Memory B cell (primary cell): Measurements from ENCODE around the gene PHC3.

Experiments used
- ATAC-seq: fragments of 150-1000 bp; cut with Tn5 transposase; 2 replicates; pipeline ENCODE4 v1.10.0; 2021; ENCODE audit warnings: low read depth, mild to moderate bottlenecking, moderate library complexity
- DNase-seq, 2 donors: peaks; one replicate each; pipeline ENCODE4 v3.0.0; 2022; ENCODE audit warnings: low spot score in 2 of 2
- H3K27ac Mint-ChIP-seq: one replicate; pipeline ENCODE4 v1.8.0; 2022; ENCODE audit warnings: mild to moderate bottlenecking, moderate library complexity, mixed read lengths
- H3K27me3 Mint-ChIP-seq: one replicate; pipeline ENCODE4 v1.8.0; 2022; ENCODE audit warnings: mixed read lengths
- H3K36me3 Mint-ChIP-seq: one replicate; pipeline ENCODE4 v1.8.0; 2022; ENCODE audit warnings: mild to moderate bottlenecking, mixed read lengths
- H3K4me1 Mint-ChIP-seq: one replicate; pipeline ENCODE4 v1.8.0; 2022; ENCODE audit warnings: mixed read lengths
- H3K4me3 Mint-ChIP-seq: one replicate; pipeline ENCODE4 v1.8.0; 2022; ENCODE audit warnings: mild to moderate bottlenecking, moderate library complexity, mixed read lengths
- H3K9me3 Mint-ChIP-seq: one replicate; pipeline ENCODE4 v1.8.0; 2022; ENCODE audit warnings: mixed read lengths

Gene PHC3

GRCh38 chr3:170063691-170064090 is 117.8 kb downstream of the PHC3 start:
- peak overlapping the region; percentile 47 for H3K4me3 Mint-ChIP-seq
- H3K27ac Mint-ChIP-seq: no peak overlapping the region
- DNase-seq (no peak), ATAC-seq (peak; percentile 73)
- no peaks in the 10 kb centered on the region for H3K9me3 Mint-ChIP-seq
- H3K4me1 Mint-ChIP-seq: peaks cover 8% of the 10 kb centered on the region
- peaks cover 15% of the 10 kb centered on the region for H3K36me3 Mint-ChIP-seq
- no peaks in the 10 kb centered on the region for H3K27me3 Mint-ChIP-seq

GRCh38 chr3:170062769-170063168 is 118.8 kb downstream of the PHC3 start:
- H3K9me3 Mint-ChIP-seq: no peaks in the 10 kb centered on the region
- no peak overlapping the region for H3K4me3 Mint-ChIP-seq
- peaks cover 14% of the 10 kb centered on the region for H3K36me3 Mint-ChIP-seq
- no peaks in the 10 kb centered on the region for H3K27me3 Mint-ChIP-seq
- H3K27ac Mint-ChIP-seq: no peak overlapping the region
- DNase-seq: no peak
- H3K4me1 Mint-ChIP-seq: peaks cover 14% of the 10 kb centered on the region
- ATAC-seq: no peak

DNA sequence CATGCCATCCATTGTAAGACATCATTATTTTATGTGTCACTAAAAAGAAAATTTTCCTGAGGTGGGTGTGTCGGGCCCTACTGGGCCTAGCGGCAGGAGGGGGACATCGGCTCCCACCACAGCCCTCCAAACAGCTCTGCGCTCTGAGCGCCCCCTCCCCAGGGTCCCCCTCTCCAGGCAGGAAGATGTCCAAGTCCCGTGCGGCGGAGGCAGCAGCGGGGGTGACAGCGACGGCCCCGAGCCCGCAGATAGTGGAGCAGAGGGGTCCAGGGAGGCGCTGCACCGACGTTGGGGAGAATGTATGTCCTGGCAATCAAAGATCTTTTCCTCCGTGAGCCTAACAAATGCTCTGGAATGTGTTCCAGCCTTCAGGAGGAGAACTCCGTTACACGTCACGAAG is 119.5 kb downstream of the PHC3 start:
- no peak overlapping the region for H3K27ac Mint-ChIP-seq
- peaks cover 12% of the 10 kb centered on the region for H3K36me3 Mint-ChIP-seq
- DNase-seq (no peak), ATAC-seq (no peak)
- H3K9me3 Mint-ChIP-seq: no peaks in the 10 kb centered on the region
- H3K4me3 Mint-ChIP-seq: no peak overlapping the region
- peaks cover 18% of the 10 kb centered on the region for H3K4me1 Mint-ChIP-seq
- no peaks in the 10 kb centered on the region for H3K27me3 Mint-ChIP-seq

- Mint-ChIP-seq H3K9me3 (no peaks in the 10 kb centered on the region), H3K4me1 (peaks cover 39% of the 10 kb centered on the region), H3K36me3 (peaks cover 8% of the 10 kb centered on the region), H3K4me3 (no peak overlapping the region), H3K27ac (no peak overlapping the region), H3K27me3 (no peaks in the 10 kb centered on the region)
- DNase-seq (no peak), ATAC-seq (no peak)
These were observed 122.1 kb downstream of the PHC3 start for GRCh38 chr3:170059447-170059846.

- H3K9me3 Mint-ChIP-seq: no peaks in the 10 kb centered on the region
- H3K36me3 Mint-ChIP-seq: peaks cover 5% of the 10 kb centered on the region
- H3K27ac Mint-ChIP-seq: peak overlapping the region; percentile 79
- H3K4me1 Mint-ChIP-seq: peaks cover 36% of the 10 kb centered on the region
- ATAC-seq: peak; percentile 34
- H3K27me3 Mint-ChIP-seq: no peaks in the 10 kb centered on the region
- no peak overlapping the region for H3K4me3 Mint-ChIP-seq
- no peak for DNase-seq
These were observed 123.4 kb downstream of the PHC3 start for GRCh38 chr3:170058127-170058526.

DNA sequence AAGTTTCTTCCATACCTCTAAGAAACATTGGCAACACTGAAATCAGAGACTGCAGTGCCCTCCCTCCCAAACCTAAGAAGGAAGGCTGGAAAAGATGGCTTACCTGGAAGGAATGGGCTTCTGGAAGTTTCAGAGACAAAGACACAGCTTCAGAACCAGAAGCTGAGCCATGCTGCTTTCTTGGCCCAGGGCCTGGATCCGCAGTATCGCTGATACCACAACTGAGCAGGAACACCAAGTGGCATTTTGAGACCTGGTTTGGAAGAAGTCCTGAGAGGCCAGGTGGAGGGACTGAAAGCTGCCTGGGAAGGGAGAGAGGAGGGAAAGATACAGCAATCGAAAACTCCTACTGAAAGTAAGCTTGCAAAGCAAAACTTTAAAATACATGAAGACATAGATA is 124.0 kb downstream of the PHC3 start:
- Mint-ChIP-seq H3K27me3 (no peaks in the 10 kb centered on the region), H3K4me3 (peak overlapping the region; percentile 67), H3K4me1 (peaks cover 32% of the 10 kb centered on the region), H3K36me3 (peaks cover 6% of the 10 kb centered on the region), H3K9me3 (no peaks in the 10 kb centered on the region), H3K27ac (peak overlapping the region; percentile 79)
- DNase-seq: no peak
- no peak for ATAC-seq

GRCh38 chr3:170056710-170057454 is 124.7 kb downstream of the PHC3 start:
- Mint-ChIP-seq H3K4me1 (peaks cover 32% of the 10 kb centered on the region), H3K4me3 (no peak overlapping the region)

GRCh38 chr3:170055209-170055608 is 126.3 kb downstream of the PHC3 start:
- Mint-ChIP-seq H3K27ac (peak overlapping the region; percentile 57), H3K4me3 (peak overlapping the region; percentile 75), H3K4me1 (peaks cover 32% of the 10 kb centered on the region), H3K9me3 (no peaks in the 10 kb centered on the region), H3K36me3 (peaks cover 5% of the 10 kb centered on the region), H3K27me3 (no peaks in the 10 kb centered on the region)
- ATAC-seq (peak; percentile 49), DNase-seq (no peak)

More at GRCh38 chr3:170056710-170057454, 124.7 kb downstream of the PHC3 start:
- Mint-ChIP-seq H3K27me3 (no peaks in the 10 kb centered on the region), H3K36me3 (peaks cover 5% of the 10 kb centered on the region), H3K9me3 (no peaks in the 10 kb centered on the region), H3K27ac (no peak overlapping the region)
- peak; percentile 46 for ATAC-seq
- DNase-seq: no peak

DNA sequence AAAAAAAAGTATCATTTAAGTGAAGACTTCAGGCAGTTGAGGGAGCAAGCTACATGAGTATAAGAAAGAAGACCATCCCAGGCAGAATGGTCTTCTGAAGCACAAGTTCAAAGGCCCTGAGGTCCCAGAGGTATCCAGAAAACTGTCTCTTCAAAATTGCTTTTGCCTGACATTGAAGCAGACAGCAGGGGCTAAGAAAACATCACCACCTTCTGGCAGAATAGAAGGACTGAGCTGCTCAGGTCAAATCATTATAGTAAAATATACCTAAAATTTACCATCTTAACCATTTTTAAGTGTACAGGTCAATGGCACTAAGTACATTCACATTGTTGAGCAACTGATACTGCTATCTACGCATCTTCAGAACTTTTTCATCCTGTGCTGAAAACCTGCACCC is 127.3 kb downstream of the PHC3 start:
- H3K4me1 Mint-ChIP-seq: peaks cover 32% of the 10 kb centered on the region
- H3K27ac Mint-ChIP-seq: no peak overlapping the region
- H3K36me3 Mint-ChIP-seq: peaks cover 6% of the 10 kb centered on the region
- H3K9me3 Mint-ChIP-seq: no peaks in the 10 kb centered on the region
- peak; percentile 71 for ATAC-seq
- DNase-seq: no peak
- no peaks in the 10 kb centered on the region for H3K27me3 Mint-ChIP-seq
- H3K4me3 Mint-ChIP-seq: no peak overlapping the region

DNA sequence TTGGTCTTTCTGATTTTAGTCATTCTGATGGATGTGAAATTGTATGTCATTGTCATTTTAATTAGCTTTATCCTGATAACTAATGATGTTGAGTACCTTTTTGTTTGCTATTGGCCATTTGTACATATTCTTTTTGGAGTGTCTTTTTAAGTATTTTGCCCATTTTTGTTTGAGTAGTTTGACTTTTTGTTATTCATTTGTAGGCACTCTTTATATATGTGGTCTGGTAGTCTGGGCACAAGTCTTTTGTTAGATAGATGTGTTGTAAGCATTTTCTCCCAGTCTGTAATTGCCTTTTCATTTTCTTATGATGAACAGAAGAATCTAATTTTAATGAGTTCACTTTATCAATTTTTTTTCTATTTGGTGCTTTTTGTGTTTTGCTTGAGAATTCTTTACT is 129.1 kb downstream of the PHC3 start:
- H3K27me3 Mint-ChIP-seq: no peaks in the 10 kb centered on the region
- H3K9me3 Mint-ChIP-seq: no peaks in the 10 kb centered on the region
- peaks cover 6% of the 10 kb centered on the region for H3K36me3 Mint-ChIP-seq
- H3K4me1 Mint-ChIP-seq: peaks cover 22% of the 10 kb centered on the region
- no peak overlapping the region for H3K27ac Mint-ChIP-seq
- no peak overlapping the region for H3K4me3 Mint-ChIP-seq
- ATAC-seq (no peak), DNase-seq (no peak)

- peaks cover 13% of the 10 kb centered on the region for H3K4me1 Mint-ChIP-seq
- DNase-seq: no peak
- no peak overlapping the region for H3K27ac Mint-ChIP-seq
- peaks cover 6% of the 10 kb centered on the region for H3K36me3 Mint-ChIP-seq
- no peak overlapping the region for H3K4me3 Mint-ChIP-seq
- no peak for ATAC-seq
- no peaks in the 10 kb centered on the region for H3K27me3 Mint-ChIP-seq
- H3K9me3 Mint-ChIP-seq: no peaks in the 10 kb centered on the region
These were observed 130.8 kb downstream of the PHC3 start for GRCh38 chr3:170050753-170051152.

GRCh38 chr3:170049146-170050000 is 132.2 kb downstream of the PHC3 start:
- H3K27ac Mint-ChIP-seq: peak overlapping the region; percentile 2
- ATAC-seq: no peak
- H3K36me3 Mint-ChIP-seq: peaks cover 6% of the 10 kb centered on the region
- no peak for DNase-seq
- no peaks in the 10 kb centered on the region for H3K27me3 Mint-ChIP-seq
- H3K4me1 Mint-ChIP-seq: peaks cover 13% of the 10 kb centered on the region
- no peaks in the 10 kb centered on the region for H3K9me3 Mint-ChIP-seq
- H3K4me3 Mint-ChIP-seq: no peak overlapping the region

- Mint-ChIP-seq H3K36me3 (peaks cover 2% of the 10 kb centered on the region), H3K27ac (peak overlapping the region; percentile 35), H3K4me3 (no peak overlapping the region), H3K9me3 (no peaks in the 10 kb centered on the region), H3K4me1 (peaks cover 18% of the 10 kb centered on the region), H3K27me3 (no peaks in the 10 kb centered on the region)
- no peak for DNase-seq
- no peak for ATAC-seq
These were observed 134.5 kb downstream of the PHC3 start for GRCh38 chr3:170047133-170047404.

DNA sequence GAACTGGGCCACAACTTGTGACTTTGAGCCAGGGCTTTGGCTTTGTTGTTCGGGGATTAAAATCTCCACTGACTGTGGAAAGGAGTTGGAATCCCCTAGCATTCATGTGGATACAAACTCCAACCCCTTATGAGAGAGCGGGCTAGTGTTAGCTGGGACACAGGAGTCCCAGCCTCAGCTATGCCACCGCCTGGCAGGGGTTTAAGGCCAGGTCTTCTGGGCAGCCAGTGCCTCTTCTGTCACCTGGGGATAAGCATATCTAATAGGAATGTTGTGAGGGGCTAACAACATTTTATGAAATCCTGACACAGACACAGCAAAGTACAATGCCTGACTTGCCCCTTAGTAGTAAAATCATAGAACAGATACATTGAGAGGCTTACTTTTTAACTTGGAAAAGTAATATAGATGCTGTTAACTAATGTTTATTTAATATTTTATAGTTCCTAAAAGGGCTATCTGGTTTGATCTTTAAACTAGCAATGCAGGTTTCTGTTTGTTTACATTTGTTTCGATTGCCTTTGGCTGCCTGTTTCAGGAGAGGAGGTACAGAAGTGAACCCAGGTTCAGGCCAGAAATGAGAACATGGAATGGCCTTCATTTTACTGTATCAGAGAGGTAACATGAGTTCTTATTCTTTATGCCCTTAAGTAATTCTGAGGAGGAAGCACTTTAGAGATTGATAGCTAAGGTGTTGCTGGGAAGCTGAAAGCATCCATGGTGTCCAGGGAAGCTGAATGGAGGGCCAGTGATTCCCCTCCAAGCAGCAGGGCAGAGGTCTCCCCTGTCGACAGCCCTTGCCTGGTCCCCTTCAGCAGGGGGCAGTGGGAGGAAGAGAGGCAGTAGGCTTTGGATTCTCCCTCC is 135.0 kb downstream of the PHC3 start:
- Mint-ChIP-seq H3K27ac (peak overlapping the region; percentile 47), H3K9me3 (no peaks in the 10 kb centered on the region), H3K4me3 (no peak overlapping the region), H3K4me1 (peaks cover 18% of the 10 kb centered on the region), H3K27me3 (no peaks in the 10 kb centered on the region), H3K36me3 (peaks cover 2% of the 10 kb centered on the region)
- DNase-seq: no peak
- no peak for ATAC-seq
